HG02885 (cell line): ENCODE measurements around the gene WRNIP1.
"Not testable (repeated sequence)": the region's sequence is repeated elsewhere in the genome, so short reads cannot be mapped to it uniquely, and the experiment has no call there.

Source experiments
- ATAC-seq: cut with Tn5 transposase; IDR thresholded peaks from one replicate; pipeline ENCODE4 v1.9.1; 2021; ENCODE audit warnings: mild to moderate bottlenecking; ENCODE audit not compliant: unreplicated experiment, poor library complexity

The WRNIP1 gene

GRCh38 chr6:2758980-2759379 lies 6.2 kb upstream of the WRNIP1 start:
- no peak for ATAC-seq

DNA sequence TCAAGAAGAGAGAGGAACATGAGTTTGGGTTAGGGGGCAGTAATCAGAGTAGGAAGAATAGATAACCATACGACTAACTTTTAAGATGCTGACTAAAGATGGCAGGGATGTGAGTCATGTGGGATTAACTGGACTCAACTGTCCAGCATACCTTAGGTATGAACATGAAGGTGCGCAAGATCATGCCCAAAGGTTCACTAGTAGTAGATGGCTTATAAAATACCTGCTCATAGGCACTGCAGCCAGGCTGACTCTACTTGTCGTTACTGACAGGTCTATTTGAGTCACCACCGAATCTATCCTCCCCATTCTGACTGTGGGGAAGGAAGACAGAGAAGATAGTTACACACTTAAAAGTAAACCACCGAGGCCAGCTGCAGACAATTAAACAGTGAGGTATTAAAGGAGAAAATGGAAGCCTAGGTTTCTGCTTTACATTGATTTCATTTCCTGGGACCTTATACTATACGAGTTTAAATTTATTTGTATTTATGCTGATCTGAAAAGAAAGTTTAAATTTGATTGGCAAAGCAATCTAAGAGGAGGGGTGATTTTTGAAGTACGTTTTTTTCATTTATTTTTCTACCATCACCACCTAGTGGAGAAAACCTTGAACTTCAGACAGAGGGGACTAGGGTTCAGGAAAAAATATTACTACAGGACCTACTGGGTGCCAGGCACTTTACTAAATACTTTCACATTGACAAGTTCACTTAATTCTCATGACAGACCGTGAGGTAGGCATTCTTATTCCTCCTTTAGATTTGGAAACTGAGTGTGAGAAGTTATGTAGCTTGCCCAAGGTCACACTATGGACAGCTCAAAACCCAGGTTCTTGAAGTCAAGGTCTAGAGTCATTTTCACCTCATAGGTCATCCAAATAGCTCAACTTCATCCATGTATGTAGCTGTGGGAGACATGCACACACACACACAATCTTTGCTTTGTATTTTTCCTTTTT lies 4.0 kb upstream of the WRNIP1 start:
- ATAC-seq: no peak

DNA sequence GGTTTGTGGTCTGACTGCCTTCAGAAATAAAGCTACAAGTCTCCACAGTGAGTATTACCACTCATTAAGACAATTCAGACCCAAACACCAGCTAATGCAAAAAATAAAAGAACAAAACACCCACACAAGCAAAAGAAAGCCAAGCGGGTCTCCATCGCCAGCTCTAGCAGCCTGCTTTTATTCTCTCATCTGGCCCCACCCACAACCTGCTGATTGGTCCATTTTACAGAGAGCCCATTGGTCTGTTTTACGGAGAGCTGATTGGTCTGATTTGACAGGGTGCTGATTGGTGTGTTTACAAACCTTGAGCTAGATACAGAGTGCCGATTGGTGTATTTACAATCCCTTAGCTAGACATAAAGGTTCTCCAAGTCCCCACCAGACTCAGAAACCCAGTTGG lies 2.3 kb upstream of the WRNIP1 start:
- ATAC-seq: not testable (repeated sequence)

GRCh38 chr6:2763345-2763841 lies 1.8 kb upstream of the WRNIP1 start:
- no peak for ATAC-seq

DNA sequence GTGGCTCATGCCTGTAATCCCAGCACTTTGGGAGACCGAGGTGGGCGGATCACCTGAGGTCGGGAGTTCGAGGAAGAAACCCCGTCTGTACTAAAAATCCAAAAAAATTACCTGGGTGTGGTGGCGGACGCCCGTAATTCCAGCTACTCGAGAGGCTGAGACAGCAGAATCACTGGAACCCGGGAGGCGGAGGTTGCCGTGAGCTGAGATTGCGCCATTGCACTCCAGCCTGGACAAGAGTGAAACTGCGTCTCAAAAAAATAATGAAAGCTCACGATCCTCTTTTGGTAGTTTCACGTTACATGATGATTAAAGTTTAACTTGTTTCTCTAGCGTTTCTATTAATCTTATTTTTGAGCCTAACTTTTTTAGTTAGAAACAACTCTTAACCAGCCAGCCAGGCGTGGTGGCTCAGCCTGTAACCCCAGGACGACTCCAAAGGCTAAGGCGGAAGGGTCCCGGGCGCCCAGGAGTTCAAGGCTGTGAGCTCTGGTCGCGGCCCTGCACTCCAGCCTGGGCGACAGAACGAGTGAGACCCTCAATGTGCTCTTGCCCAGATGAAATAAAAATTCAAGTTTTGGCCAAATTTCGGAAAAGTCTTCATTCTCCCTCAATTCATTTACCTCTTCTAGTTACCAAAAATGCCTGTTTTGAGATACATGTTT lies 1.2 kb upstream of the WRNIP1 start:
- ATAC-seq: no peak

- ATAC-seq: peak; percentile 60
Measured at GRCh38 chr6:2764610-2765165, 505 bp upstream of the WRNIP1 start.

DNA sequence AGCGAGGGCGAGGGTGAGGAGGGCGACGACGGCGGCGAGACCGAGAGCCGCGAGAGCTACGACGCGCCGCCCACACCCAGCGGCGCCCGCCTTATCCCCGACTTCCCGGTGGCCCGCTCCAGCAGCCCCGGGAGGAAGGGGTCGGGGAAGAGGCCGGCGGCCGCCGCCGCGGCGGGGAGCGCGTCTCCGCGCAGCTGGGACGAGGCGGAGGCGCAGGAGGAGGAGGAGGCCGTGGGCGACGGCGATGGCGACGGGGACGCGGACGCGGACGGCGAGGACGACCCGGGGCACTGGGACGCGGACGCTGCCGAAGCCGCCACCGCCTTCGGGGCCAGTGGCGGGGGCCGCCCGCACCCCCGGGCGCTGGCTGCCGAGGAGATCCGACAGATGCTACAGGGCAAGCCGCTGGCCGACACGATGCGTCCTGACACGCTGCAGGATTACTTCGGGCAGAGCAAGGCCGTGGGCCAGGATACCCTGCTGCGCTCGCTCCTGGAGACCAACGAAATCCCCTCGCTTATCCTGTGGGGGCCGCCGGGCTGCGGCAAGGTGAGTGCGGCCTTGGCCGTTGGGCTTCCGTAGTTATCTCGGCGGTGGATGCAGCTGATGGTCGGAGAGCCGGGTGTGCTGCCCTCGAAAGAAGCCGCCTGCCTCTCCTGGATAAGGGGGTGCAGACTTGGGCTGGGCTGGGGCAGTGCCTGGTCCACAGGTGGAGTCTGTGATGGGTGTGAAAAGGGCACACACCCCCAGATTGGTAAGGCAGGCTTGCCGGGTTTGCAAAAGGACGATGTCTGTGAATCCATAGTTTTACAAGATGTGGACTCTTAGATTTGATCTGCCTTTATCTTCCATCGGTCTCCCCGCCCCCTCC lies 938 bp downstream of the WRNIP1 start:
- ATAC-seq: peak; percentile 17

DNA sequence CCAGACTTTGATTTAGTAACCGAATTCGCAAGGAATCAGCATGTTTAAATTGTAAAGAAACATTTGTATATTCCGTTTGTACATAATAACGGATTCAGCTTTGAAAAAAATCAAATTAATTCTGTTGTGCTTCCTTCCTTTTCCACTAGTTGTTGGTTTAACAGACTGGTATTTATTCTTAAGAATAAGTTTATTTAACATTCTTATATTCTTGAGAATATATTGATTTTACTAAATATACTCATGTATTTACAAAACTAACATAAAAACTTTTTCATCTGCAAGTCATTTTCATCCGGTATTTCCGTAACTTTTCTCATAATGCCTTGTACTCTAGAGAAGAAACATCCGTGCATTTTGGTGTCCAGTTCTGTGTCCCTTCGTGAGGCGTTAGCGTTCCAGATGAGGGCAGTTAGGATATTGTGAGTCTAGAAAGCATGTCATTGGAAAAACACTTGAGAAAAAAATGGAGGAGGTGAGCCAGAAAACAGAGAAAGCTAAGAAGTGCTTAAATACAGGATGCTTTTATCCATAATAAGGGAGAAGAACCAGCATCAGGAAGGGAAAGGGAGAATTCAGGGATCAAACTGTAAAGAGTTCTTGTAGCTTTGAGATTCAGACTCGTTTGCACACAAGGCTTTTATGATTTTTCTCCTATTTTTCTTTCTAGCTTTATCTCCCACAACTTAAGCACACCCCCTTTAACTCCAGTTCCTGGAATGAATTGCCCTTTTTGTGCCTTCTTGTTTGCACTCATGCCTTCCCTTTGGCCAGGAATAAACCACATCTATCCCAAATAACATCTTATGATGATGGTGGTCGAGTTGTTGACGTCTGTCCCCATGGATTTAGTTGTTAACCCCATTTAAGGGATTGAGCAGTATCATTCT lies 1.8 kb downstream of the WRNIP1 start:
- ATAC-seq: no peak

- no peak for ATAC-seq
Measured at GRCh38 chr6:2767657-2768524, 2.7 kb downstream of the WRNIP1 start.

GRCh38 chr6:2768696-2769095 lies 3.5 kb downstream of the WRNIP1 start:
- no peak for ATAC-seq

GRCh38 chr6:2770171-2770570 lies 5.0 kb downstream of the WRNIP1 start:
- ATAC-seq: no peak

DNA sequence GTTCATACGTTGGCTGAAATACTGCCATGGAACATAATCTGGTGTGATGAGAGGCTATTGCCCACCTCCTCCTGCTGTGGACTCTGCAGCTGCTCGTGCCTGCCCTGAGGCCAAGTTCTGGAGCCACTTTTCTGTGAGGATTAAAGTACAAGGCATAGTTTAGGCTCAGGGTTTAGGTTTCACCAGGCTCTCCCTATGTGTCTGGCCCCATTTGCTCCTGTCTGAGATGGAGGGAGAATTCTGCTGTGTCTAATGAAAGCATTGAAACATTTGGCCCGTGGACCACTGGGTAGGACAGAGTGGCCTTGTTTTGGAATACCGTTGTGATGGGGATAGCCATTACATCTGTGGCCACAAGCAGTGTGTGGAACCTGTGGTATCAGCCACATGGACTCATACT lies 5.9 kb downstream of the WRNIP1 start:
- ATAC-seq: no peak

DNA sequence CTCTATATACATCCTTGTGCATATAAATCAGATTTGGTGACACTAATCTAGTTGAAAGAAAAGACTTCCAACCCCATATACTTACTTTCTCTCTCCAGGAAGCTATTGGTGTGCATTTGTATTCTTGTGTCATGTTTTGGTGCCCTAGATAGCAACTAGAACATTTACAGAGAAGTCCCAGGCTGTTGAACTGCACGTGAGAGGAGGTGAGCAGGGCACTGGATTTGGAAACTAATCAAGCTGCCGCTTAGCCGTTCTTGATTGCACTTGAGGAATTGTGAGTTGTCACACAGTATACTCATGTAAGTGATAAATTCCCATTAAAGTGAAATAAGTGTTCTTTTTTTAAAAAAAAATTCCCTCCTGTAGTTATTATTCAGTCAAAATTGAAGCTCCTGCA lies 7.6 kb downstream of the WRNIP1 start:
- ATAC-seq: no peak

DNA sequence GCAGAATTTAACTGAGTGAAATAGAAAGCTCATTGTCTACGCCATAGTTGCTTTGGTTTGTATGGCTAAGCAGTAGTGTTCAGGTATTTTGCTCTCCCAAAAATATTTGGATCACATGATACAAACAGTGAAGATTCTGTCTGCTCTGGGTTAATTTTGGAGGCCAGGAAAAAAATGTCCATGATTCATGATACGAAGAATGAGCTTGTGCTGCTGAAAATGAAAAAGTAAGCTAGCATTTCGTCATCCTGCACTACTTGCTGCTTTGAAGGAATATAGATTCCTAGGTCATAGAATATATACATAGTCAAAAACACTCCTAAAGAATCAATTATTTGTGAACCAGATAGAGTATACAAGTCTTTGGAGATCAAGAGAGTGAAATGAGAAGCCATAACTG lies 8.3 kb downstream of the WRNIP1 start:
- ATAC-seq: no peak

DNA sequence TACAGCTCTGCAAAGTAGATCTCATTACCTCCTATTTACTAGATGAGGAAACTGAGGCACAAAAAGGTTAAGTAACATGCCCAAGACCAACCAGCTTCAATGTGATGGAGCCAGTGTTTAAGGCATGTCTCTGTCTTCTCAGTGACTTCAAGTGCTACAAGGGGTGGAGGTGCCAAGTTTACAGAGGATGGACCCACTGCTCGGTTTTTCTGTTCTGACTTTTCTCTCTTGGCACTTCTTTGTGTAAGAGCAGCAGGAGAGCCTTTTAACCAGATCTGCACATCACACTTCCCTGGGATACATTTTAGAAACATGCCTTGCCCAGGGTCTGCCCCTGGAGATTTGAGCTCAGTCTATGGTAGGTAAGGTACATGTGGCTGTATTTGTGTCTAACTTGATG lies 9.8 kb downstream of the WRNIP1 start:
- ATAC-seq: no peak

- ATAC-seq: no peak
Measured at GRCh38 chr6:2777249-2777648, 12.1 kb downstream of the WRNIP1 start.

DNA sequence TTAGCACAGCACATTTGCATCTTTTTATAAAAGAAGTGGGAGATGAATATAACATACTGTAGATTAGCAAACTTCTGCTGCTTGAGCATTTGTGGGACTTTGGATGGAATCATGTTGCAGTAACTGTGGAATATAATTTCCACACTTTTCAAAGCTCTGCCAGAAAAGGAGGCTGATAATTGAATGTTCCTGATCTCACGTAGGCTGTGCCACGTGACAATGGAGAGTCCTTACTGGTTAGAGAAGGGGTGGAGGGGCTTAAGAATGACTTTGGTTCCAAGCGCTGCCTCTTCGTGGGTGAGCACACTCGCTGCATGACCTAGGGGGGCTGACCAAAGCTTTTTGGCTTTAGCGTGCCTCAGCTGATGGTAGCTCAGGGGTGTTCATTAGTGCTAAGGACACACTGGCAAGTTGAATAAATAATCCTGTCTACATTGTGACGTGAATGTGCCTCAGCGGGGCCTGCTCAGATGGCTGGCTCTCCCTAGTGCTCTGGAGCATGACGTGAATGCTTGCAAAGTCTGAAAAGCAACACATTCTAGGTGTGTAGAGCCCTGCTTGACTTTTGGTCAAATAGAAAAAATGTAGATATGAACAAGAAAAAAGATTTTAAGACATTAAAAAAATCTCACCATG lies 15.0 kb downstream of the WRNIP1 start:
- ATAC-seq: no peak
